ENCODE data around the gene TRO. TPM values are rescaled to one million over a fixed set of nuclear protein-coding genes. Genes with fewer than 3 reads are reported as not detected.

The TRO gene
- total and polyA plus RNA-seq, 10 of the 15 experiments (the other 5 are each of a cell fraction or from before 2014, with no cell fraction given), result 0.02 to 1.0 (median 0.35) TPM; not detected in 7

GRCh38 chrX:54980334-54980733 lies 59.7 kb downstream of the TRO start:
- in situ Hi-C loops (cut with MboI) (no loop called here), intact Hi-C loops (cut with micrococcal nuclease; ENCODE audit: unreplicated experiment) (no loop called here)
- no peak for ATAC-seq
- Histone ChIP-seq H3K36me3 (ENCODE audit: control insufficient read depth in 2 of 2, insufficient read depth in 2 of 2, low read length in 1 of 2) (no peaks in the 10 kb centered on the region), H3K4me1 (ENCODE audit: control insufficient read depth, insufficient read depth, low read length) (no peaks in the 10 kb centered on the region), H3K27ac (ENCODE audit: control insufficient read depth, insufficient read depth) (no peak overlapping the region), H3K9ac (ENCODE audit: control insufficient read depth, insufficient read depth, low read length) (no peak overlapping the region), H3K27me3 (replicated peaks in 1 of 2; ENCODE audit: control insufficient read depth in 2 of 2, insufficient read depth in 2 of 2, low read length in 1 of 2) (no peaks in the 10 kb centered on the region), H3K4me2 (ENCODE audit: control insufficient read depth, insufficient read depth) (no peak overlapping the region), H4K20me1 (ENCODE audit: control insufficient read depth, insufficient read depth) (no peaks in the 10 kb centered on the region), H3K79me2 (ENCODE audit: control insufficient read depth, insufficient read depth, low read length) (no peaks in the 10 kb centered on the region), H2AFZ (ENCODE audit: control insufficient read depth, low read depth, low read length) (no peak overlapping the region; the same call in 1 of the 2 replicates), H3K4me3 (no peak overlapping the region), H3K9me3 (replicated peaks; ENCODE audit: control insufficient read depth, insufficient read depth, low read length) (no peaks in the 10 kb centered on the region; the same call in 2 of the 3 replicates)
- CTCF ChIA-PET, result no interaction called here
- 24% methylated on average over 6 of the region's 6 CpGs for WGBS (ENCODE audit: insufficient coverage, insufficient replicate concordance, low lambda C conversion rate, missing lambda C conversion rate)
- TF ChIP-seq BMI1 (IDR thresholded peaks at IDR 0.05; ENCODE audit: borderline replicate concordance) (no peak), EGR1 (IDR thresholded peaks at IDR 0.05; ENCODE audit: borderline replicate concordance in 1 of 2, low read depth in 2 of 2, low read length in 2 of 2) (no peak), PML (IDR thresholded peaks at IDR 0.05; ENCODE audit: low read length) (no peak), ELK1 (IDR thresholded peaks at IDR 0.05; ENCODE audit: low read depth, low read length) (no peak), WRNIP1 (IDR thresholded peaks at IDR 0.05; ENCODE audit: borderline replicate concordance, low read depth, low read length) (no peak), NR2C2 (IDR thresholded peaks at IDR 0.05; ENCODE audit: borderline replicate concordance, control insufficient read depth, insufficient read length, low read depth) (no peak), IRF4 (IDR thresholded peaks at IDR 0.05; ENCODE audit: low read depth, low read length) (no peak)
- RAD21 ChIA-PET (ENCODE audit: unreplicated experiment), result no interaction called here
- no peak for DNase-seq (ENCODE audit: low read depth, low spot score)
- BruUV-seq (replicated peaks), result no TSS peak
- SMC1A ChIA-PET (ENCODE audit: uncharacterized antibody, unreplicated experiment), result no interaction called here
- POLR2A ChIA-PET, result no interaction called here
- FAIRE-seq, result no peak

Small RNAs within 50 kb of the gene (small RNA-seq; reads per million reads assigned to genes)
- gene RF00614, result not detected

Other genes with a start within 250 kb of the TRO start
- gene ITIH6, start 122.6 kb upstream of the TRO start, total RNA-seq (2014; rRNA removed), result not detected in 2 replicates
- gene ITIH6, start 122.6 kb upstream of the TRO start, total RNA-seq (2014; rRNA removed; fragmentation: Illumina TruSeq; extraction: Trizol), result not detected in 2 replicates
- gene ITIH6, start 122.6 kb upstream of the TRO start, total RNA-seq (2021), result not detected in 2 replicates
- gene ITIH6, start 122.6 kb upstream of the TRO start, polyA plus RNA-seq (2011; rRNA removed), result not detected in 2 replicates
- not detected in 2 replicates for gene ITIH6, start 122.6 kb upstream of the TRO start, polyA plus RNA-seq (2014; fragmentation: Illumina TruSeq; extraction: Trizol)
- not detected for gene ITIH6, start 122.6 kb upstream of the TRO start, polyA plus RNA-seq (2014; fragmentation: Nextera tagmentation; extraction: Ambion mirVana)
- not detected in 2 replicates for gene ITIH6, start 122.6 kb upstream of the TRO start, polyA plus RNA-seq (2014; rRNA removed)
- not detected for gene ITIH6, start 122.6 kb upstream of the TRO start, polyA plus RNA-seq (2016; fragmentation: Nextera tagmentation; extraction: Ambion mirVana)
- gene MAGED2, start 113.1 kb upstream of the TRO start, total RNA-seq (2014; rRNA removed), result 25.6 and 28.7 TPM in 2 replicates
- gene MAGED2, start 113.1 kb upstream of the TRO start, total RNA-seq (2014; rRNA removed; fragmentation: Illumina TruSeq; extraction: Trizol), result 29.3 and 29.8 TPM in 2 replicates
- gene MAGED2, start 113.1 kb upstream of the TRO start, total RNA-seq (2021), result 36.4 and 36.8 TPM in 2 replicates
- gene MAGED2, start 113.1 kb upstream of the TRO start, polyA plus RNA-seq (2011; rRNA removed), result 42.6 and 47.3 TPM in 2 replicates
- 32.4 and 40.4 TPM in 2 replicates for gene MAGED2, start 113.1 kb upstream of the TRO start, polyA plus RNA-seq (2014; fragmentation: Illumina TruSeq; extraction: Trizol)
- gene MAGED2, start 113.1 kb upstream of the TRO start, polyA plus RNA-seq (2014; fragmentation: Nextera tagmentation; extraction: Ambion mirVana), result 10 to 100 TPM; 26.0 to 29.9 TPM
- 36.1 and 43.0 TPM in 2 replicates for gene MAGED2, start 113.1 kb upstream of the TRO start, polyA plus RNA-seq (2014; rRNA removed)
- 10 to 100 TPM; 45.1 to 47.8 TPM for gene MAGED2, start 113.1 kb upstream of the TRO start, polyA plus RNA-seq (2016; fragmentation: Nextera tagmentation; extraction: Ambion mirVana)
- 0.11 and 0.45 TPM in 2 replicates for gene PFKFB1, start 73.4 kb downstream of the TRO start, total RNA-seq (2014; rRNA removed)
- gene PFKFB1, start 73.4 kb downstream of the TRO start, total RNA-seq (2014; rRNA removed; fragmentation: Illumina TruSeq; extraction: Trizol), result 0.27 and 0.41 TPM in 2 replicates
- 0.35 and 0.38 TPM in 2 replicates for gene PFKFB1, start 73.4 kb downstream of the TRO start, total RNA-seq (2021)
- gene PFKFB1, start 73.4 kb downstream of the TRO start, polyA plus RNA-seq (2011; rRNA removed), result 0.43 and 0.48 TPM in 2 replicates
- 0.44 and 1.00 TPM in 2 replicates for gene PFKFB1, start 73.4 kb downstream of the TRO start, polyA plus RNA-seq (2014; fragmentation: Illumina TruSeq; extraction: Trizol)
- under 1 TPM; 0.23 to 0.33 TPM for gene PFKFB1, start 73.4 kb downstream of the TRO start, polyA plus RNA-seq (2014; fragmentation: Nextera tagmentation; extraction: Ambion mirVana)
- gene PFKFB1, start 73.4 kb downstream of the TRO start, polyA plus RNA-seq (2014; rRNA removed), result 0.34 and 0.35 TPM in 2 replicates
- gene PFKFB1, start 73.4 kb downstream of the TRO start, polyA plus RNA-seq (2016; fragmentation: Nextera tagmentation; extraction: Ambion mirVana), result under 1 TPM; 0.13 to 0.59 TPM
- 14.3 and 14.9 TPM in 2 replicates for gene APEX2, start 79.5 kb downstream of the TRO start, total RNA-seq (2014; rRNA removed)
- gene APEX2, start 79.5 kb downstream of the TRO start, total RNA-seq (2014; rRNA removed; fragmentation: Illumina TruSeq; extraction: Trizol), result 15.4 and 17.3 TPM in 2 replicates
- gene APEX2, start 79.5 kb downstream of the TRO start, total RNA-seq (2021), result 35.4 and 38.9 TPM in 2 replicates
- 21.1 and 41.7 TPM in 2 replicates for gene APEX2, start 79.5 kb downstream of the TRO start, polyA plus RNA-seq (2011; rRNA removed)
- 24.5 and 35.7 TPM in 2 replicates for gene APEX2, start 79.5 kb downstream of the TRO start, polyA plus RNA-seq (2014; fragmentation: Illumina TruSeq; extraction: Trizol)
- 10 to 100 TPM; 18.9 to 20.4 TPM for gene APEX2, start 79.5 kb downstream of the TRO start, polyA plus RNA-seq (2014; fragmentation: Nextera tagmentation; extraction: Ambion mirVana)
- 43.5 and 44.2 TPM in 2 replicates for gene APEX2, start 79.5 kb downstream of the TRO start, polyA plus RNA-seq (2014; rRNA removed)
- 10 to 100 TPM; 51.4 to 51.7 TPM for gene APEX2, start 79.5 kb downstream of the TRO start, polyA plus RNA-seq (2016; fragmentation: Nextera tagmentation; extraction: Ambion mirVana)
- not detected in 2 replicates for gene ALAS2, start 110.2 kb downstream of the TRO start, total RNA-seq (2014; rRNA removed)
- not detected in 2 replicates for gene ALAS2, start 110.2 kb downstream of the TRO start, total RNA-seq (2014; rRNA removed; fragmentation: Illumina TruSeq; extraction: Trizol)
- gene ALAS2, start 110.2 kb downstream of the TRO start, total RNA-seq (2021), result not detected in 2 replicates
- not detected in 2 replicates for gene ALAS2, start 110.2 kb downstream of the TRO start, polyA plus RNA-seq (2011; rRNA removed)
- not detected in 2 replicates for gene ALAS2, start 110.2 kb downstream of the TRO start, polyA plus RNA-seq (2014; fragmentation: Illumina TruSeq; extraction: Trizol)
- gene ALAS2, start 110.2 kb downstream of the TRO start, polyA plus RNA-seq (2014; fragmentation: Nextera tagmentation; extraction: Ambion mirVana), result not detected
- not detected in 2 replicates for gene ALAS2, start 110.2 kb downstream of the TRO start, polyA plus RNA-seq (2014; rRNA removed)
- not detected for gene ALAS2, start 110.2 kb downstream of the TRO start, polyA plus RNA-seq (2016; fragmentation: Nextera tagmentation; extraction: Ambion mirVana)
- gene PAGE2B, start 154.2 kb downstream of the TRO start, total RNA-seq (2014; rRNA removed), result not detected in 2 replicates
- gene PAGE2B, start 154.2 kb downstream of the TRO start, total RNA-seq (2014; rRNA removed; fragmentation: Illumina TruSeq; extraction: Trizol), result not detected in 2 replicates
- not detected in 2 replicates for gene PAGE2B, start 154.2 kb downstream of the TRO start, total RNA-seq (2021)
- 0.65 and 0.94 TPM in 2 replicates for gene PAGE2B, start 154.2 kb downstream of the TRO start, polyA plus RNA-seq (2011; rRNA removed)
- gene PAGE2B, start 154.2 kb downstream of the TRO start, polyA plus RNA-seq (2014; fragmentation: Illumina TruSeq; extraction: Trizol), result not detected in 2 replicates
- gene PAGE2B, start 154.2 kb downstream of the TRO start, polyA plus RNA-seq (2014; fragmentation: Nextera tagmentation; extraction: Ambion mirVana), result under 1 TPM in 1 of 2 experiments, not detected in 1; 0.22 TPM
- 0.32 TPM in 1 of 2 replicates, not detected in the other for gene PAGE2B, start 154.2 kb downstream of the TRO start, polyA plus RNA-seq (2014; rRNA removed)
- not detected for gene PAGE2B, start 154.2 kb downstream of the TRO start, polyA plus RNA-seq (2016; fragmentation: Nextera tagmentation; extraction: Ambion mirVana)
- gene PAGE2, start 168.2 kb downstream of the TRO start, total RNA-seq (2014; rRNA removed), result not detected in 2 replicates
- gene PAGE2, start 168.2 kb downstream of the TRO start, total RNA-seq (2014; rRNA removed; fragmentation: Illumina TruSeq; extraction: Trizol), result not detected in 2 replicates
- not detected in 2 replicates for gene PAGE2, start 168.2 kb downstream of the TRO start, total RNA-seq (2021)
- 0.81 and 0.85 TPM in 2 replicates for gene PAGE2, start 168.2 kb downstream of the TRO start, polyA plus RNA-seq (2011; rRNA removed)
- gene PAGE2, start 168.2 kb downstream of the TRO start, polyA plus RNA-seq (2014; fragmentation: Illumina TruSeq; extraction: Trizol), result not detected in 2 replicates
- gene PAGE2, start 168.2 kb downstream of the TRO start, polyA plus RNA-seq (2014; fragmentation: Nextera tagmentation; extraction: Ambion mirVana), result not detected
- not detected in 2 replicates for gene PAGE2, start 168.2 kb downstream of the TRO start, polyA plus RNA-seq (2014; rRNA removed)
- not detected for gene PAGE2, start 168.2 kb downstream of the TRO start, polyA plus RNA-seq (2016; fragmentation: Nextera tagmentation; extraction: Ambion mirVana)